GF-D8 (cell line): ENCODE data around the gene STK31.
"Not testable (repeated sequence)": the region's sequence is repeated elsewhere in the genome, so short reads cannot be mapped to it uniquely, and the experiment has no call there.

Source experiments
- DNase-seq: peaks from one replicate; lab custom pipeline; 2025; lab: John Stamatoyannopoulos, UW

Gene STK31

GRCh38 chr7:23791721-23792120, 81.7 kb downstream of the STK31 start:
- no peak for DNase-seq

- DNase-seq, result no peak
Measured at GRCh38 chr7:23802720-23803397, 92.8 kb downstream of the STK31 start.

GRCh38 chr7:23804707-23805106, 94.7 kb downstream of the STK31 start:
- no peak for DNase-seq

- DNase-seq, result no peak
Measured at GRCh38 chr7:23808421-23808820, 98.4 kb downstream of the STK31 start.

GRCh38 chr7:23810099-23810498, 100.1 kb downstream of the STK31 start:
- no peak for DNase-seq

GRCh38 chr7:23811540-23811939, 101.5 kb downstream of the STK31 start:
- DNase-seq, result no peak

GRCh38 chr7:23828125-23828524, 118.1 kb downstream of the STK31 start:
- not testable (repeated sequence) for DNase-seq

- not testable (repeated sequence) for DNase-seq
Measured at GRCh38 chr7:23832733-23833132, 122.7 kb downstream of the STK31 start.

- DNase-seq, result no peak
Measured at GRCh38 chr7:23833405-23833804, 123.4 kb downstream of the STK31 start.

GRCh38 chr7:23844837-23845236, 134.8 kb downstream of the STK31 start:
- DNase-seq, result not testable (repeated sequence)

- DNase-seq, result no peak
Measured at GRCh38 chr7:23852135-23852534, 142.1 kb downstream of the STK31 start.

GRCh38 chr7:23852988-23853387, 143.0 kb downstream of the STK31 start:
- no peak for DNase-seq

GRCh38 chr7:23863209-23863787, 153.3 kb downstream of the STK31 start:
- peak; percentile 7 for DNase-seq

GRCh38 chr7:23864973-23865372, 155.0 kb downstream of the STK31 start:
- no peak for DNase-seq

GRCh38 chr7:23873306-23873705, 163.3 kb downstream of the STK31 start:
- DNase-seq, result no peak

GRCh38 chr7:23876526-23876925, 166.5 kb downstream of the STK31 start:
- not testable (repeated sequence) for DNase-seq
